ENCODE results near the gene TNFRSF1A. TPM values are rescaled to one million over a fixed set of nuclear protein-coding genes. Genes with fewer than 3 reads are reported as not detected.

Gene TNFRSF1A
- total RNA-seq, 1 donor from 2014 or later, result 264 TPM

GRCh38 chr12:6374786-6375160, 32.9 kb upstream of the TNFRSF1A start:
- peak; percentile 75 for DNase-seq (ENCODE audit: low spot score)

GRCh38 chr12:6374028-6374785, 32.3 kb upstream of the TNFRSF1A start:
- no peak for DNase-seq (ENCODE audit: low spot score)

- DNase-seq (ENCODE audit: low spot score), result no peak
Observed at GRCh38 chr12:6373022-6373787, 31.3 kb upstream of the TNFRSF1A start.

GRCh38 chr12:6372403-6373003, 30.6 kb upstream of the TNFRSF1A start:
- DNase-seq (ENCODE audit: low spot score), result no peak

GRCh38 chr12:6370994-6371754, 29.3 kb upstream of the TNFRSF1A start:
- no peak for DNase-seq (ENCODE audit: low spot score)

GRCh38 chr12:6370576-6370935, 28.7 kb upstream of the TNFRSF1A start:
- no peak for DNase-seq (ENCODE audit: low spot score)

GRCh38 chr12:6369916-6370575, 28.2 kb upstream of the TNFRSF1A start:
- DNase-seq (ENCODE audit: low spot score), result no peak

GRCh38 chr12:6368906-6369525, 27.1 kb upstream of the TNFRSF1A start:
- DNase-seq (ENCODE audit: low spot score), result no peak

- DNase-seq (ENCODE audit: low spot score), result no peak
Observed at GRCh38 chr12:6367969-6368892, 26.4 kb upstream of the TNFRSF1A start.

- no peak for DNase-seq (ENCODE audit: low spot score)
Observed at GRCh38 chr12:6367065-6367968, 25.4 kb upstream of the TNFRSF1A start.

GRCh38 chr12:6364044-6364374, 22.1 kb upstream of the TNFRSF1A start:
- DNase-seq (ENCODE audit: low spot score), result no peak

- no peak for DNase-seq (ENCODE audit: low spot score)
Observed at GRCh38 chr12:6363330-6364043, 21.6 kb upstream of the TNFRSF1A start.

GRCh38 chr12:6363010-6363329, 21.1 kb upstream of the TNFRSF1A start:
- no peak for DNase-seq (ENCODE audit: low spot score)

- DNase-seq (ENCODE audit: low spot score), result no peak
Observed at GRCh38 chr12:6362403-6362802, 20.5 kb upstream of the TNFRSF1A start.

- DNase-seq (ENCODE audit: low spot score), result no peak
Observed at GRCh38 chr12:6361834-6362233, 20.0 kb upstream of the TNFRSF1A start.

GRCh38 chr12:6360578-6361490, 19.0 kb upstream of the TNFRSF1A start:
- DNase-seq (ENCODE audit: low spot score), result no peak

- no peak for DNase-seq (ENCODE audit: low spot score)
Observed at GRCh38 chr12:6360080-6360571, 18.2 kb upstream of the TNFRSF1A start.
